Hematopoietic multipotent progenitor cell treated with erythropoietin and hydrocortisone succinate and interleukin-3 and kit ligand, for 6 days (in vitro differentiated cells): Measurements from ENCODE around the gene VRK2.
"Not testable (repeated sequence)": the region's sequence is repeated elsewhere in the genome, so short reads cannot be mapped to it uniquely, and the experiment has no call there.

Experiments
- DNase-seq: peaks from one replicate; pipeline ENCODE4 v3.0.0-alpha.2; 2015

Gene VRK2

GRCh38 chr2:58170334-58170933 is 123.8 kb downstream of the VRK2 start:
- not testable (repeated sequence) for DNase-seq

- DNase-seq = not testable (repeated sequence)
These were observed 125.2 kb downstream of the VRK2 start for GRCh38 chr2:58171831-58172230.

- DNase-seq = not testable (repeated sequence)
These were observed 130.6 kb downstream of the VRK2 start for GRCh38 chr2:58177187-58177586.

- DNase-seq = not testable (repeated sequence)
These were observed 133.6 kb downstream of the VRK2 start for GRCh38 chr2:58180175-58180574.

- DNase-seq = no peak
These were observed 134.0 kb downstream of the VRK2 start for GRCh38 chr2:58180635-58181034.

- DNase-seq = no peak
These were observed 135.9 kb downstream of the VRK2 start for GRCh38 chr2:58182527-58182926.

GRCh38 chr2:58186501-58186900 is 139.9 kb downstream of the VRK2 start:
- DNase-seq = no peak

- DNase-seq = not testable (repeated sequence)
These were observed 140.4 kb downstream of the VRK2 start for GRCh38 chr2:58187022-58187421.

GRCh38 chr2:58194458-58194857 is 147.9 kb downstream of the VRK2 start:
- no peak for DNase-seq

- DNase-seq = no peak
These were observed 149.1 kb downstream of the VRK2 start for GRCh38 chr2:58195662-58196061.

GRCh38 chr2:58197894-58198293 is 151.3 kb downstream of the VRK2 start:
- DNase-seq = no peak

GRCh38 chr2:58202404-58202803 is 155.8 kb downstream of the VRK2 start:
- no peak for DNase-seq

- DNase-seq = no peak
These were observed 156.4 kb downstream of the VRK2 start for GRCh38 chr2:58203018-58203417.

- DNase-seq = no peak
These were observed 157.8 kb downstream of the VRK2 start for GRCh38 chr2:58204195-58204959.

- no peak for DNase-seq
These were observed 160.2 kb downstream of the VRK2 start for GRCh38 chr2:58206785-58207184.

GRCh38 chr2:58207189-58207588 is 160.6 kb downstream of the VRK2 start:
- DNase-seq = no peak
